Spleen (tissue), 11 donors: Measurements from ENCODE around the gene WDR7. TPM values are rescaled to one million over a fixed set of nuclear protein-coding genes. Genes with fewer than 3 reads are reported as not detected.

Experiments used
- DNase-seq: peaks from one replicate; pipeline ENCODE4 v3.0.0-alpha.2; 2020
- H3K27ac ChIP-seq, 8 donors: fragments of 200-600 bp; sonication (generic) in 7 of 8; 1 replicate in 4 of 8; 2 replicates in 4 of 8; pipeline versions ENCODE4 v1.5.0 to v1.8.0; 2016 to 2021; ENCODE audit warnings: inconsistent platforms in 4 of 8, mild to moderate bottlenecking in 4 of 8, moderate library complexity in 1 of 8
- H3K27me3 ChIP-seq, 7 donors: fragments of 200-600 bp; sonication (generic) in 6 of 7; replicated peaks in 1 of 7; 1 replicate in 4 of 7; 2 replicates in 3 of 7; pipeline versions ENCODE4 v1.5.0 to v1.8.0; 2016 to 2021; ENCODE audit warnings: inconsistent platforms in 3 of 7, mild to moderate bottlenecking in 1 of 7
- H3K36me3 ChIP-seq, 6 donors: fragments of 200-600 bp; sonication (generic) in 5 of 6; 1 replicate in 4 of 6; 2 replicates in 2 of 6; pipeline versions ENCODE4 v1.5.0 to v1.8.0; 2016 to 2021; ENCODE audit warnings: inconsistent platforms in 2 of 6
- H3K4me1 ChIP-seq, 6 donors: fragments of 200-600 bp; sonication (generic) in 5 of 6; 1 replicate in 3 of 6; 2 replicates in 3 of 6; pipeline versions ENCODE4 v1.5.0 to v1.8.0; 2016 to 2021; ENCODE audit warnings: inconsistent platforms in 3 of 6
- H3K4me3 ChIP-seq, 8 donors: fragments of 200-600 bp; sonication (generic) in 7 of 8; 1 replicate in 4 of 8; 2 replicates in 4 of 8; pipeline versions ENCODE4 v1.5.0 to v1.8.0; 2016 to 2021; ENCODE audit warnings: inconsistent platforms in 4 of 8, mild to moderate bottlenecking in 4 of 8, moderate library complexity in 2 of 8
- H3K9me3 ChIP-seq, 8 donors: fragments of 200-600 bp; sonication (generic) in 7 of 8; 1 replicate in 4 of 8; 2 replicates in 4 of 8; pipeline versions ENCODE4 v1.5.0 to v1.8.0; 2016 to 2021; ENCODE audit warnings: inconsistent platforms in 4 of 8
- POLR2A ChIP-seq, 3 donors: fragments of 450-650 bp; IDR thresholded peaks; one replicate each; pipeline ENCODE4 v1.5.1; 2017; ENCODE audit warnings: antibody characterized with exemption in 3 of 3, mild to moderate bottlenecking in 1 of 3
- POLR2AphosphoS5 ChIP-seq, 3 donors: sonication (generic); formaldehyde crosslinking; IDR thresholded peaks; one replicate each; pipeline ENCODE4 v1.5.1; 2017; ENCODE audit warnings: antibody characterized with exemption in 3 of 3
- WGBS, 5 donors: extraction: QIAGEN DNeasy Blood & Tissue Kit in 3 of 5; methylation state at CpG; one replicate each; pipeline versions ENCODE4 v1.1.5 to v1.1.7; 2013 to 2018; 5-methylcytosine and 5-hydroxymethylcytosine counted together
- intact Hi-C: fragments of 100-400 bp; cut with DNase I; formaldehyde crosslinking; loops from one replicate; pipeline ENCODE4 v1.15.0; 2023; ENCODE audit warnings: low total_unique reads
- polyA plus RNA-seq, 3 donors: library from polyadenylated mRNA; stranded (reverse); fragments of 200-250 nt; gene quantifications; one replicate each; pipeline ENCODE4 v1.2.1, GENCODE V29; 2013
- total RNA-seq, 7 donors: library from RNA; depleted of rRNA in 3 of 7; stranded (reverse); fragments of >200 nt in 3 of 7; fragmentation: NEBNext Ultra II Directional in 4 of 7; extraction: Animal tissue kit (Norgen Biotek cat#: 25700) in 4 of 7; gene quantifications; one replicate each; pipeline versions ENCODE4 v1.1.0 to v1.2.1, GENCODE V29; 2016 to 2021
- TF ChIP-seq, protein P1 (sequence below), 11 experiments: fragments of 200-600 bp in 7 of 11; fragments of 450-650 bp in 4 of 11; sonication (generic) in 4 of 11; IDR thresholded peaks in 8 of 11; conservative IDR thresholded peaks in 3 of 11; 1 replicate in 7 of 11; 2 replicates in 4 of 11; pipeline versions ENCODE4 v1.4.0 to v1.8.0; 2016 to 2021; ENCODE audit warnings: antibody characterized with exemption in 11 of 11, inconsistent platforms in 4 of 11, mild to moderate bottlenecking in 1 of 11
- donor health status: healthy with polysubstance abuse.
- donor health status: DM: no; HTN: no; CAD: no; lungs with moderate emphysema.
- donor health status: DM: no; HTN: no; CAD: no.
- donor health status: Bipolar disorder and iron deficiency.
- donor health status: healthy.
- donor health status: DM: no; HTN: no; CAD: no.
- donor health status: DM: yes; HTN: yes; CAD: no.

The WDR7 gene
- total and polyA plus RNA-seq, 10 donors: 2.8 to 55.9 (median 42.8) TPM

DNA sequence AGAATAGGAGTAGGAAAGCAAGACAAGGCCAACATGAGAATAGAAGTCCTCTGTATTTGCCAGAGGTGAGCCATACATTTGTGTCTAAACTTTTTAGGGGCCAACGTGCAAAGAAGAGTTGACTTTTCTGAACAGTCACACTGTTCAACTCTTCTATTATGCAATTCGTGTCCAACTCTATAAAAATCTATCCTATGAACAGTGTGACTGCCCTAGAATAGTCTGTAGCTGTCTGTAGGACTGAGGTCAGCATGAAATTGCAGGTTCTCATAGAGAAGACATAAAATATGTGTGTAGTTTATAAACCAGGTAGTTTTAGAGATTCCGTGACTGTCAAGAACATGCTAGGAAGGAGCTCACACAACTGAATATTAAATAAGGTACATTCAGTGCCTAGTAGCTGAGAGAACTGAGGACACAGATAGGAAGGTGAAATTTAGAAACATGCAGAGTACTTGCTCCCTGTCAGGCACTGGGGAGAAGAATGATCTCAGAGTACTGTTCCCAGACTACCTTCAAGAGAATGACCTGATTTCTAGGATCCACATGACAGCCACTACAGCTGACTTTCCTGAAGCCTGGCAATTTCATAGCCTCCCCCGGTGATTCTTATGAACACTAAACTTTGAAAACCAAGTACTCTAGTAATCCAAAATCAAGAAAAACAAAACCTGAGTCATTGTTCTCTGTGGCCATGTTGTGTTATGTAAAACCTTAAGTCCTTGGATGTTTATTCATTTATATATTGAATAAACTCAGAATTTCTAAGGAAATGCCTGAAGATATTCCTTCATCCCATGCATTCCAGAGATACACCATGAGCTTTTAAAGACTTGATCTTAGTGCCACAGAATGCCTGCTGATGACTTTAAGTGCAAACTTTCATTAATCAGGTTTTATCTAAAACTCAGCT lies 294.3 kb downstream of the WDR7 start:
- no peaks in the 10 kb centered on the region for H3K4me1 ChIP-seq
- H3K9me3 ChIP-seq: no peaks in the 10 kb centered on the region
- H3K27ac ChIP-seq: no peak overlapping the region
- no peaks in the 10 kb centered on the region for H3K27me3 ChIP-seq
- TF ChIP-seq, protein P1, sequence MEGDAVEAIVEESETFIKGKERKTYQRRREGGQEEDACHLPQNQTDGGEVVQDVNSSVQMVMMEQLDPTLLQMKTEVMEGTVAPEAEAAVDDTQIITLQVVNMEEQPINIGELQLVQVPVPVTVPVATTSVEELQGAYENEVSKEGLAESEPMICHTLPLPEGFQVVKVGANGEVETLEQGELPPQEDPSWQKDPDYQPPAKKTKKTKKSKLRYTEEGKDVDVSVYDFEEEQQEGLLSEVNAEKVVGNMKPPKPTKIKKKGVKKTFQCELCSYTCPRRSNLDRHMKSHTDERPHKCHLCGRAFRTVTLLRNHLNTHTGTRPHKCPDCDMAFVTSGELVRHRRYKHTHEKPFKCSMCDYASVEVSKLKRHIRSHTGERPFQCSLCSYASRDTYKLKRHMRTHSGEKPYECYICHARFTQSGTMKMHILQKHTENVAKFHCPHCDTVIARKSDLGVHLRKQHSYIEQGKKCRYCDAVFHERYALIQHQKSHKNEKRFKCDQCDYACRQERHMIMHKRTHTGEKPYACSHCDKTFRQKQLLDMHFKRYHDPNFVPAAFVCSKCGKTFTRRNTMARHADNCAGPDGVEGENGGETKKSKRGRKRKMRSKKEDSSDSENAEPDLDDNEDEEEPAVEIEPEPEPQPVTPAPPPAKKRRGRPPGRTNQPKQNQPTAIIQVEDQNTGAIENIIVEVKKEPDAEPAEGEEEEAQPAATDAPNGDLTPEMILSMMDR (IDR thresholded peaks at IDR 0.05 in 8 of 11, conservative IDR thresholded peaks at IDR 0.05 in 3 of 11): no peak
- no peak for TF ChIP-seq POLR2AphosphoS5 (IDR thresholded peaks at IDR 0.05)
- no peak for TF ChIP-seq POLR2A (IDR thresholded peaks at IDR 0.05)
- H3K36me3 ChIP-seq: peaks cover 0 to 25% (median 3%) of the 10 kb centered on the region in 6 donors
- intact Hi-C loops: no loop called here
- WGBS, 5 donors: 94 to 97% (median 96%) methylated on average over 4 of the region's 4 CpGs
- no peak overlapping the region for H3K4me3 ChIP-seq
- no peak for DNase-seq

DNA sequence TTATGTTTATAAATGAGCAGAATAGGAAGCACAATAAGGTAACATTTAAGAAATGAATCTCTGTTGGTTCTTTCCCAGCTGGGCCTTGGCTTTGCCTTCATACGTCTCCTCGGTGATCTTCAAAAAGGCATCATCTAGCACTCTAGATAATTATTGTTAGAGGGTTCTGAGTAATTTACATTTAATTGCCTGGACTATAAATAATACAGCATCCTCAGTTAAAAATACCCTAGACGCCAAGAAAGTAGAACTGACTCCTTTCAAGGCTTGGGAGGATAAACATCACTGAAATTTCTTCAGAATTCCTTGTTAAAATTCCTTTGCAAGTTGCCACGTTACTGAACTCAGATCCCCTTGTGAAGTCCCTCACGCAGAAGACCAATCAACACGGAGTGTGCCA lies 296.1 kb downstream of the WDR7 start:
- H3K9me3 ChIP-seq: no peaks in the 10 kb centered on the region
- H3K27me3 ChIP-seq: no peaks in the 10 kb centered on the region
- TF ChIP-seq, protein P1 (IDR thresholded peaks at IDR 0.05 in 8 of 11, conservative IDR thresholded peaks at IDR 0.05 in 3 of 11): no peak
- TF ChIP-seq POLR2AphosphoS5 (IDR thresholded peaks at IDR 0.05): no peak
- peaks cover 0 to 11% (median 3%) of the 10 kb centered on the region in 6 donors for H3K36me3 ChIP-seq
- no peak overlapping the region for H3K4me3 ChIP-seq
- no peaks in the 10 kb centered on the region for H3K4me1 ChIP-seq
- H3K27ac ChIP-seq: no peak overlapping the region
- 90 to 97% (median 95%) methylated on average over 6 of the region's 6 CpGs for WGBS, 5 donors
- DNase-seq: no peak
- intact Hi-C loops: no loop called here

DNA sequence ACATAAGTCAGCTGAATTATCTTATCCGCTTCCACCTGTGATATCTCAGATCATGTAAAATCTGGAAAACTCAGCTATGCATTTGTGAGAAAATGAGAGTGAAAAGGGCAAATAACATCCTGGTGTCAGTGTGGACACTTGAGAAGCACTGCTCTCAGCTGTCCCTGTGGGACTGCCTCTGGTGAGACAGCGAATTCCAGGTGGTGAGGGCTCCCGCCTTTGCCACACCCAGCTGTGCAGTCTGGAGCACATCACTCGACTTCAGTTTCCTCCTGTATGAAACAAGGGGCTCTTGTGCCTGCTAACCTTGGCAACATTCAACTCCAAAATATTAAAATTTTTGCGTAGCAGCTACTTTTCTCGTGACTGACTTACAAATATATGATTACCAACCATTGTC lies 300.9 kb downstream of the WDR7 start:
- intact Hi-C loops: no loop called here
- Histone ChIP-seq H3K36me3 (peaks cover 0 to 10% (median 2%) of the 10 kb centered on the region in 6 donors), H3K4me3 (no peak overlapping the region), H3K4me1 (no peaks in the 10 kb centered on the region), H3K27me3 (no peaks in the 10 kb centered on the region), H3K9me3 (no peaks in the 10 kb centered on the region), H3K27ac (no peak overlapping the region)
- WGBS, 5 donors: 84 to 96% (median 90%) methylated on average over 6 of the region's 6 CpGs
- TF ChIP-seq, protein P1 (IDR thresholded peaks at IDR 0.05 in 8 of 11, conservative IDR thresholded peaks at IDR 0.05 in 3 of 11): no peak
- no peak for DNase-seq

DNA sequence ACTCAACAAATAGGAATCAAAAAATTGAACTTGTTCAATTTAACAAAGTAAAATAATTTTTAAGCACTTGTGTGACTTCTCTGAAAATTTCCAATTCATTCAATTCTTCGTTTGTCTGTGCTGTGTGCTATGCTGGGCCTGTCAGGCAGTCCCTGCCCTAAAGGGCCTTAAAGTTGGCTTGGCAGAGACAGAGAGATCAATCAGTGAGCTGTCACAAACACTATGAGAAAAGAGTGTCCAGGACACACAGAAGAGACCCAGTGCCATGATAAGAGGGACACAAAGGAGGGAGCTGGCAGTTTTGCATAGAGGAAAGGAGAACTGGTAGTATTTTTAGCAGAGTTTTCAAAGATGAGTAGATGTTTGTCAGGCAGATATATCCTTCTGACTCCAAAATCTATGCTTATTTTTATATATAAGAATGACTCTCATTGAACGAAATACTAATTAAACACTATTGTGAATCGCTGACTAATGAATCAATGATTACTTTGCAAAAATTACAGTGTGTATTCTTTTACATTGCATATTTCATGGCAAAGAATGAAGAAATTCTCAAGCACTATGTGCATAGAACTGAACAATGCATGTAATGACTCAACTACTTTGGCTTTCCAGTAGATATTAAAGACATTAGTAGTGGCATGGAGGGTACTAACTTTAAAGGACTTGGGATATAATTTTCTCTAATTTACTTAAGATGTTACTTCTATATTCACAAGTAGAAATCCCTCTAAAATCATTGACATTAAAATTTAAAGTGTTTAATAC lies 302.5 kb downstream of the WDR7 start:
- intact Hi-C loops: no loop called here
- Histone ChIP-seq H3K9me3 (no peaks in the 10 kb centered on the region), H3K4me1 (no peaks in the 10 kb centered on the region), H3K4me3 (no peak overlapping the region), H3K27me3 (no peaks in the 10 kb centered on the region), H3K36me3 (no peaks in the 10 kb centered on the region), H3K27ac (no peak overlapping the region)
- 92 to 100% (median 96%) methylated on average over 3 of the region's 3 CpGs for WGBS, 5 donors
- DNase-seq: no peak
- TF ChIP-seq, protein P1 (IDR thresholded peaks at IDR 0.05 in 8 of 11, conservative IDR thresholded peaks at IDR 0.05 in 3 of 11): no peak
- TF ChIP-seq POLR2AphosphoS5 (IDR thresholded peaks at IDR 0.05): no peak
- TF ChIP-seq POLR2A (IDR thresholded peaks at IDR 0.05): no peak
